NT2/D1 (cell line): Measurements from ENCODE around the gene SYNGR4.

Source experiments
- SUZ12 ChIP-seq: IDR thresholded peaks from 2 replicates; pipeline ENCODE4 v1.6.1; 2011; ENCODE audit not compliant: insufficient read length, insufficient read depth; ENCODE audit errors: extremely low read depth
- YY1 ChIP-seq: IDR thresholded peaks from 2 replicates; pipeline ENCODE4 v1.6.1; 2011; ENCODE audit not compliant: insufficient read length, insufficient read depth

DNA sequence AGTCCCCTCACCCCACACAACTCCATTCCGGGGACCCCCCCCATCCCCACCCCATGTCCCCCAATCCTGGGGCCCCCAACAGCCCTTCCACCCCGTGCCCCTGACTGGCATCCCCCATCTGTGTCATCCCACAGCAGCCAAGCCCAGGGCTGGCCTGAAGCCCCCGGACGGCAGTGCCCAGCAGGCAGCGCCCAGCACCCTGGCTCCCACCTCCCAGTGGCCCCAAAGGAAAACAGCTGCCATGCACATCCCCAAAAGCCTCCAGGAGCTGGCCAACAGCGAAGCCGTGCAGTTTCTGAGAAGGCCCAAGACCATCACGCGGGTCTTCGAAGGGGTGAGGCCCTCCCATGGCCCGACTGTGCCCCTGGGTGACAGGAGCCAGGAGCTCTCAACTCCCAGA, 1.4 kb downstream of the SYNGR4 start:
- TF ChIP-seq SUZ12 (no peak), YY1 (no peak)
